HEK293T (cell line): ENCODE data around the gene CIBAR2.

Experiments used
- ELF4 ChIP-seq: fragments of 450-650 bp; IDR thresholded peaks from 2 replicates; pipeline ENCODE4 v1.6.1; 2017; ENCODE audit warnings: antibody characterized with exemption
- FOXK2 ChIP-seq: fragments of 450-650 bp; IDR thresholded peaks from 2 replicates; pipeline ENCODE4 v1.6.1; 2016; ENCODE audit warnings: mild to moderate bottlenecking
- L3MBTL2 ChIP-seq: fragments of 450-650 bp; conservative IDR thresholded peaks from 2 replicates; pipeline ENCODE4 v1.6.1; 2016; ENCODE audit warnings: mild to moderate bottlenecking
- LEF1 ChIP-seq: fragments of 450-650 bp; IDR thresholded peaks from 2 replicates; pipeline ENCODE4 v1.6.1; 2017; ENCODE audit warnings: mild to moderate bottlenecking, borderline replicate concordance
- SP1 ChIP-seq: fragments of 450-650 bp; IDR thresholded peaks from 2 replicates; pipeline ENCODE4 v1.6.1; 2017
- TARDBP ChIP-seq: fragments of 450-650 bp; IDR thresholded peaks from 2 replicates; pipeline ENCODE4 v1.6.1; 2016
- TF ChIP-seq, protein P1 (sequence below): fragments of 450-650 bp; IDR thresholded peaks from 2 replicates; pipeline ENCODE4 v1.6.1; 2016

- TF ChIP-seq, protein P1, sequence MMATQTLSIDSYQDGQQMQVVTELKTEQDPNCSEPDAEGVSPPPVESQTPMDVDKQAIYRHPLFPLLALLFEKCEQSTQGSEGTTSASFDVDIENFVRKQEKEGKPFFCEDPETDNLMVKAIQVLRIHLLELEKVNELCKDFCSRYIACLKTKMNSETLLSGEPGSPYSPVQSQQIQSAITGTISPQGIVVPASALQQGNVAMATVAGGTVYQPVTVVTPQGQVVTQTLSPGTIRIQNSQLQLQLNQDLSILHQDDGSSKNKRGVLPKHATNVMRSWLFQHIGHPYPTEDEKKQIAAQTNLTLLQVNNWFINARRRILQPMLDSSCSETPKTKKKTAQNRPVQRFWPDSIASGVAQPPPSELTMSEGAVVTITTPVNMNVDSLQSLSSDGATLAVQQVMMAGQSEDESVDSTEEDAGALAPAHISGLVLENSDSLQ: no peak
- TF ChIP-seq LEF1 (no peak), SP1 (no peak), L3MBTL2 (no peak), TARDBP (no peak), FOXK2 (no peak), ELF4 (no peak)
These were observed 60.6 kb downstream of the CIBAR2 start for GRCh38 chr16:85051683-85052082.
